Trophoblast cell (in vitro differentiated cells and primary cell): ENCODE data around the gene BBX.

Experiments
- DNase-seq, 2 donors: peaks; one replicate each; pipeline ENCODE4 v3.0.0-alpha.2; 2016
- H2AFZ ChIP-seq: 2 replicates; pipeline ENCODE4 v1.6.1; 2013; ENCODE audit warnings: low read length, moderate library complexity, mild to moderate bottlenecking; ENCODE audit not compliant: insufficient read depth, poor library complexity
- H2AK5ac ChIP-seq: 2 replicates; pipeline ENCODE4 v1.6.1; 2013; ENCODE audit warnings: mild to moderate bottlenecking, low read length
- H2BK120ac ChIP-seq: 2 replicates; pipeline ENCODE4 v1.6.1; 2013; ENCODE audit warnings: low read length, mild to moderate bottlenecking, moderate library complexity; ENCODE audit not compliant: insufficient read depth, poor library complexity
- H2BK12ac ChIP-seq: 2 replicates; pipeline ENCODE4 v1.6.1; 2013; ENCODE audit warnings: mild to moderate bottlenecking, low read length, moderate library complexity
- H2BK5ac ChIP-seq: 2 replicates; pipeline ENCODE4 v1.6.1; 2013; ENCODE audit warnings: low read length, low read depth, moderate library complexity, mild to moderate bottlenecking; ENCODE audit not compliant: poor library complexity
- H3K14ac ChIP-seq: 2 replicates; pipeline ENCODE4 v1.6.1; 2013; ENCODE audit warnings: mild to moderate bottlenecking, low read length
- H3K18ac ChIP-seq: 2 replicates; pipeline ENCODE4 v1.6.1; 2013; ENCODE audit warnings: mild to moderate bottlenecking, low read length
- H3K23ac ChIP-seq: 2 replicates; pipeline ENCODE4 v1.6.1; 2013; ENCODE audit warnings: low read length
- H3K27ac ChIP-seq: 2 replicates; pipeline ENCODE4 v1.5.1; 2013; ENCODE audit warnings: low read depth, mild to moderate bottlenecking, inconsistent platforms, low read length, moderate library complexity
- H3K27me3 ChIP-seq: 2 replicates; pipeline ENCODE4 v1.6.1; 2013; ENCODE audit warnings: inconsistent platforms, mild to moderate bottlenecking, low read length, moderate library complexity; ENCODE audit not compliant: insufficient read depth
- H3K36me3 ChIP-seq, 2 experiments: 1 replicate in 1 of 2; 2 replicates in 1 of 2; pipeline ENCODE4 v1.6.1; 2013; ENCODE audit warnings: low read length in 2 of 2, mild to moderate bottlenecking in 2 of 2, moderate library complexity in 1 of 2; ENCODE audit not compliant: insufficient read depth in 2 of 2, control insufficient read depth in 1 of 2
- H3K4ac ChIP-seq: 2 replicates; pipeline ENCODE4 v1.6.1; 2013; ENCODE audit warnings: low read depth, mild to moderate bottlenecking, low read length, moderate library complexity
- H3K4me1 ChIP-seq, 2 experiments: 1 replicate in 1 of 2; 2 replicates in 1 of 2; pipeline ENCODE4 v1.6.1; 2013; ENCODE audit warnings: low read length in 2 of 2, mild to moderate bottlenecking in 2 of 2, moderate library complexity in 1 of 2; ENCODE audit not compliant: insufficient read depth in 2 of 2, control insufficient read depth in 1 of 2
- H3K4me2 ChIP-seq: 2 replicates; pipeline ENCODE4 v1.6.1; 2013; ENCODE audit warnings: inconsistent platforms, mild to moderate bottlenecking, low read length, moderate library complexity
- H3K4me3 ChIP-seq: 2 replicates; pipeline ENCODE4 v1.5.1; 2013; ENCODE audit warnings: mild to moderate bottlenecking, low read depth, low read length, inconsistent platforms
- H3K79me1 ChIP-seq: one replicate; pipeline ENCODE4 v1.6.1; 2013; ENCODE audit warnings: low read length
- H3K79me2 ChIP-seq: 2 replicates; pipeline ENCODE4 v1.6.1; 2013; ENCODE audit warnings: low read length, mild to moderate bottlenecking; ENCODE audit not compliant: control insufficient read depth, insufficient read depth, poor library complexity
- H3K9ac ChIP-seq: 2 replicates; pipeline ENCODE4 v1.6.1; 2013; ENCODE audit warnings: mild to moderate bottlenecking, low read length
- H3K9me3 ChIP-seq: 2 replicates; pipeline ENCODE4 v1.6.1; 2013; ENCODE audit warnings: low read depth, mild to moderate bottlenecking, control low read depth, inconsistent platforms, low read length; ENCODE audit not compliant: insufficient read depth
- H4K12ac ChIP-seq: 2 replicates; pipeline ENCODE4 v1.6.1; 2013; ENCODE audit warnings: low read depth, mild to moderate bottlenecking, low read length, moderate library complexity
- H4K8ac ChIP-seq: 2 replicates; pipeline ENCODE4 v1.6.1; 2013; ENCODE audit warnings: low read depth, mild to moderate bottlenecking, low read length, moderate library complexity
- H4K91ac ChIP-seq: one replicate; pipeline ENCODE4 v1.6.1; 2013; ENCODE audit warnings: low read depth, mild to moderate bottlenecking, low read length, moderate library complexity
- WGBS: extraction: QIAGEN DNeasy Blood & Tissue Kit; methylation state at CpG from one replicate; pipeline ENCODE4 v1.1.7; 2013; ENCODE audit warnings: missing lambda C conversion rate; ENCODE audit not compliant: insufficient read length, insufficient coverage; ENCODE audit errors: extremely low coverage; 5-methylcytosine and 5-hydroxymethylcytosine counted together

Gene BBX

DNA sequence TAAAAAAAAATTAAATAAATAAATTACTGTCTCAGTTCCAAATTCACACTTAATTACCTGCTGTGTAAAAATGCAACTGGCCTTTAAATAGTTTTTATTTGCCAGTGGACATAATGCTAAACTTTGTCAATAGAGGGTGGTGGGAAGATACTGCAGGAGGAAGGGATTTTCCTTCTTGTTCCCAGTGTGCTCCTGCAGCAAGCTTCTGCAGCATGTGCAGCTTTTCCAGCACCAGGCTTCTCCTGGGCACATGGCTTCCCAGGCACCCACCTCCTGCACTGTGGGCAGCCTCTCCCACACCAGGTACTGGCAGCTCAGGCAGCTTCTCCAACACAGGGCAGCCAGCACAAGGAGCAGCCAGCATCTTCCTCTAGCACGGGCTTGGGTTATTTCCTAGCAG, 29.6 kb upstream of the BBX start:
- no peak overlapping the region for H3K27ac ChIP-seq
- no CpG with 5 or more reads among the region's 1 CpG for WGBS
- H3K23ac ChIP-seq, result no peak overlapping the region
- no peaks in the 10 kb centered on the region for H3K9me3 ChIP-seq
- no peak overlapping the region for H3K9ac ChIP-seq
- H2BK12ac ChIP-seq, result no peak overlapping the region
- H3K4me3 ChIP-seq, result no peak overlapping the region
- no peak overlapping the region for H2BK120ac ChIP-seq
- H3K27me3 ChIP-seq, result no peaks in the 10 kb centered on the region
- H2AFZ ChIP-seq, result no peak overlapping the region
- H4K12ac ChIP-seq, result no peak overlapping the region
- no peak overlapping the region for H4K8ac ChIP-seq
- H3K18ac ChIP-seq, result no peak overlapping the region
- no peak for DNase-seq
- no peaks in the 10 kb centered on the region for H3K4me1 ChIP-seq
- no peaks in the 10 kb centered on the region for H3K36me3 ChIP-seq
- H2BK5ac ChIP-seq, result no peak overlapping the region
- no peak overlapping the region for H3K14ac ChIP-seq
- H3K79me1 ChIP-seq, result no peaks in the 10 kb centered on the region
- H4K91ac ChIP-seq, result no peak overlapping the region
- H2AK5ac ChIP-seq, result no peak overlapping the region
- no peak overlapping the region for H3K4ac ChIP-seq
- no peak overlapping the region for H3K4me2 ChIP-seq
- H3K79me2 ChIP-seq, result no peaks in the 10 kb centered on the region

GRCh38 chr3:107496855-107497254, 25.9 kb upstream of the BBX start:
- Histone ChIP-seq H2AK5ac (no peak overlapping the region), H2AFZ (no peak overlapping the region), H3K36me3 (no peaks in the 10 kb centered on the region), H3K4ac (no peak overlapping the region), H3K79me2 (no peaks in the 10 kb centered on the region), H4K12ac (no peak overlapping the region), H3K9ac (no peak overlapping the region), H3K23ac (no peak overlapping the region), H3K79me1 (no peaks in the 10 kb centered on the region), H2BK12ac (no peak overlapping the region), H2BK5ac (no peak overlapping the region), H3K18ac (no peak overlapping the region), H4K8ac (no peak overlapping the region), H3K4me1 (no peaks in the 10 kb centered on the region), H3K4me3 (no peak overlapping the region), H4K91ac (no peak overlapping the region), H3K4me2 (no peak overlapping the region), H3K14ac (no peak overlapping the region), H3K27me3 (no peaks in the 10 kb centered on the region), H3K9me3 (no peaks in the 10 kb centered on the region), H3K27ac (no peak overlapping the region), H2BK120ac (no peak overlapping the region)
- no CpG with 5 or more reads among the region's 3 CpGs for WGBS
- no peak for DNase-seq

- no CpG with 5 or more reads among the region's 4 CpGs for WGBS
- Histone ChIP-seq H4K91ac (no peak overlapping the region), H3K23ac (no peak overlapping the region), H3K18ac (no peak overlapping the region), H3K36me3 (no peaks in the 10 kb centered on the region), H2AK5ac (no peak overlapping the region), H3K4ac (no peak overlapping the region), H3K4me2 (no peak overlapping the region), H2BK120ac (no peak overlapping the region), H2AFZ (no peak overlapping the region), H4K8ac (no peak overlapping the region), H3K9ac (no peak overlapping the region), H3K27ac (no peak overlapping the region), H3K4me1 (no peaks in the 10 kb centered on the region), H3K79me2 (no peaks in the 10 kb centered on the region), H2BK5ac (no peak overlapping the region), H4K12ac (no peak overlapping the region), H3K4me3 (no peak overlapping the region), H3K9me3 (no peaks in the 10 kb centered on the region), H3K79me1 (no peaks in the 10 kb centered on the region), H2BK12ac (no peak overlapping the region), H3K27me3 (no peaks in the 10 kb centered on the region), H3K14ac (no peak overlapping the region)
- no peak for DNase-seq
Measured at GRCh38 chr3:107498646-107499045, 24.1 kb upstream of the BBX start.

- no peaks in the 10 kb centered on the region for H3K27me3 ChIP-seq
- no peak overlapping the region for H3K4ac ChIP-seq
- H2AFZ ChIP-seq, result no peak overlapping the region
- no peak overlapping the region for H4K91ac ChIP-seq
- no peak overlapping the region for H4K8ac ChIP-seq
- H2BK12ac ChIP-seq, result no peak overlapping the region
- H2BK5ac ChIP-seq, result no peak overlapping the region
- no peak overlapping the region for H2BK120ac ChIP-seq
- no peak overlapping the region for H3K4me3 ChIP-seq
- H3K9ac ChIP-seq, result no peak overlapping the region
- WGBS, result no CpG with 5 or more reads among the region's 2 CpGs
- no peak overlapping the region for H2AK5ac ChIP-seq
- no peaks in the 10 kb centered on the region for H3K79me1 ChIP-seq
- no peak overlapping the region for H4K12ac ChIP-seq
- no peaks in the 10 kb centered on the region for H3K9me3 ChIP-seq
- DNase-seq, result peak; percentile 41 to 62
- no peak overlapping the region for H3K23ac ChIP-seq
- no peaks in the 10 kb centered on the region for H3K36me3 ChIP-seq
- no peak overlapping the region for H3K18ac ChIP-seq
- no peaks in the 10 kb centered on the region for H3K79me2 ChIP-seq
- H3K14ac ChIP-seq, result no peak overlapping the region
- no peak overlapping the region for H3K4me2 ChIP-seq
- no peak overlapping the region for H3K27ac ChIP-seq
- H3K4me1 ChIP-seq, result no peaks in the 10 kb centered on the region
Measured at GRCh38 chr3:107506458-107506857, 16.3 kb upstream of the BBX start.
